GM12864 (cell line): ENCODE measurements around the gene NLGN1.
A peak's percentile ranks its signal among the peaks of the same experiment; 100 is the strongest.

Experiments
- DNase-seq: peaks from one replicate; pipeline ENCODE4 v3.0.0-alpha.2; 2011; ENCODE audit warnings: low read depth
- H3K4me3 ChIP-seq: 2 replicates; pipeline ENCODE4 v1.5.1; 2011; ENCODE audit warnings: mild to moderate bottlenecking, low read depth, low read length, control low read depth
- TF ChIP-seq, protein P1 (sequence below): IDR thresholded peaks from 2 replicates; pipeline ENCODE4 v1.5.1; 2011; ENCODE audit warnings: low read depth, mild to moderate bottlenecking, moderate library complexity, low read length, control low read depth, inconsistent platforms; ENCODE audit errors: missing control alignments

Gene NLGN1

DNA sequence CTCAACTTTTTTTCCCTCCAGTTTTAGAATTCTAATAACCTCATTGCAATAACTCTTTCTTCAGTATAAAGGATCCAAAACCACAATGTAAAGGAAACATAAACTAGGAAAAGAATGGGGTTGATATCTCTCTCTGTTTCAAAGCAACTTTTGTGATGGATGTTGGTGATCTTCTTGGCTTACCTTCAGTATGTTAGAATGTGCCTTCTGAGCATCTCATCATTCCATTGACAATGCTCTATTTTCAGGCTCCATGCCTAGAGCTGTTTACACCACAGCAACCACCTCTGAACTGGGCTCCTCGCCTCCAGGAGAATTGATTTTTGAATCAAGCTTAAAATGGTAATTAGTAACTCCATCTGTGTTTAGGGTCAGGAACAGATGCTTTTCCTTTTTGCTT lies 6.6 kb downstream of the NLGN1 start:
- TF ChIP-seq, protein P1, sequence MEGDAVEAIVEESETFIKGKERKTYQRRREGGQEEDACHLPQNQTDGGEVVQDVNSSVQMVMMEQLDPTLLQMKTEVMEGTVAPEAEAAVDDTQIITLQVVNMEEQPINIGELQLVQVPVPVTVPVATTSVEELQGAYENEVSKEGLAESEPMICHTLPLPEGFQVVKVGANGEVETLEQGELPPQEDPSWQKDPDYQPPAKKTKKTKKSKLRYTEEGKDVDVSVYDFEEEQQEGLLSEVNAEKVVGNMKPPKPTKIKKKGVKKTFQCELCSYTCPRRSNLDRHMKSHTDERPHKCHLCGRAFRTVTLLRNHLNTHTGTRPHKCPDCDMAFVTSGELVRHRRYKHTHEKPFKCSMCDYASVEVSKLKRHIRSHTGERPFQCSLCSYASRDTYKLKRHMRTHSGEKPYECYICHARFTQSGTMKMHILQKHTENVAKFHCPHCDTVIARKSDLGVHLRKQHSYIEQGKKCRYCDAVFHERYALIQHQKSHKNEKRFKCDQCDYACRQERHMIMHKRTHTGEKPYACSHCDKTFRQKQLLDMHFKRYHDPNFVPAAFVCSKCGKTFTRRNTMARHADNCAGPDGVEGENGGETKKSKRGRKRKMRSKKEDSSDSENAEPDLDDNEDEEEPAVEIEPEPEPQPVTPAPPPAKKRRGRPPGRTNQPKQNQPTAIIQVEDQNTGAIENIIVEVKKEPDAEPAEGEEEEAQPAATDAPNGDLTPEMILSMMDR = no peak
- DNase-seq = no peak
- no peak overlapping the region for H3K4me3 ChIP-seq

DNA sequence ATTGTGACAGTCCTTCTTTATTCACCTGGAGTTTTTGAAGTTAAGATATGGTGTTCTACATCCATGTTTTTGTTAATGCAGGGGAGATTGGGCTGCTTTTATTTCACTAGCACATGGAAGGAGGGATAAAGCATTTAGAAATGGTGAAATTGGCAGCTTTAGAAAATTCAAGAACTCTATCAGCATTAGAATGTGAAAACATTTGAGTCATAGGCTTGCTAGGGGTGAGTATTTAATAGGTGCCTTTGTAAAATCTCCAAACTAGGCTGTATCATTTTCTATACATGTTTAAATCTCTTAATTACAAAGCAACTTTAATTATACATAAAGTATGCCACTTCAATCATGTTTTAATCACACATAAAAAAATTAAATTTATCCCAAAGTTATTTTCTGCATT lies 12.9 kb downstream of the NLGN1 start:
- TF ChIP-seq, protein P1 = no peak
- H3K4me3 ChIP-seq = no peak overlapping the region
- no peak for DNase-seq

DNA sequence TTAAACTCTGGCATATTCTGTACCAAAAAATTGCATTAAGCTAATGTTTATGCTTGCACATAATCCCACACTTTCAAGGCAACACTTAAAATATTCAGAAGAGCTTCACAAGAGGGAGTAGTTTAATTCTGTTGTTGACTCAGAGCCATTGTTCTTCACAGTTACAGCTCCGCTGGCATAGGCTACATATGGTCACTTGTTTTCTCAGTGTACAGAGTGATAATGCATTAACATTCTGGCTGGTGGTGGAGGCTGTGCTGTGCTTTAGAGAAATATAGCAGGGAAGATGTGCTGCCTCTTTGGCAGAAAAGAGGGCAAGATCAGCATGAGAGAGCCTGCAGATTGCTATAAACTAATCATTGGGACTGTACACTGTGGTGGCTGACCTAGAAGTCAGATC lies 13.3 kb downstream of the NLGN1 start:
- H3K4me3 ChIP-seq = no peak overlapping the region
- no peak for DNase-seq
- TF ChIP-seq, protein P1 = no peak

DNA sequence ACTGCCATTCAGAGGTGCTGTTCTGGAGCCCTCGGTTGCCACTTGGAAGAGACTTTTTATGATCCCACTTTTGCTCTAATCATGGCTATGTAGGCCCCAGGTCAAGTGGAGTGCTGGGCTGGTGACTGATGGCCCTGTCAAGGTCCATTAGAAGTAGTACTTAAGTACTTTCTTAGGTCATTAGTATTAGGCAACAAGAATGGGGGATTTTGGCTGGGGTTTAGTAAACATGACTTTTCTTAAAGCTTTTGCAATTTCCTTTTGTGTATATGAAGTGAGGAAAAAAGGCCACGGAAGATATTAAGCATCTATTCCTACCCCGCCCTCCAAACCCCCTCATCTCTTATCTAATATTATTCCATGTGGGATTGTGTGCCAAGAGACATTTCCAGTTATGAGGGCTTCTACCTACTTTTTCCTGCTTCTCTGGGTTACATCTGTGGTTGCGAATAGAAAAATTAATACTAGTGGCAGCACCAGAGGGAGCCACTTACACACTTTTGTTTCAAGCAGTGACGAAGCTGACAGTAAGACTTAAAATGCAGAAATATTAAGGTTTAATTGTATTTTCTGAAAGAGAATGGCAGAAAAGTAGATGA lies 13.9 kb downstream of the NLGN1 start:
- TF ChIP-seq, protein P1 = peak; percentile 13
- no peak overlapping the region for H3K4me3 ChIP-seq
- DNase-seq = no peak

DNA sequence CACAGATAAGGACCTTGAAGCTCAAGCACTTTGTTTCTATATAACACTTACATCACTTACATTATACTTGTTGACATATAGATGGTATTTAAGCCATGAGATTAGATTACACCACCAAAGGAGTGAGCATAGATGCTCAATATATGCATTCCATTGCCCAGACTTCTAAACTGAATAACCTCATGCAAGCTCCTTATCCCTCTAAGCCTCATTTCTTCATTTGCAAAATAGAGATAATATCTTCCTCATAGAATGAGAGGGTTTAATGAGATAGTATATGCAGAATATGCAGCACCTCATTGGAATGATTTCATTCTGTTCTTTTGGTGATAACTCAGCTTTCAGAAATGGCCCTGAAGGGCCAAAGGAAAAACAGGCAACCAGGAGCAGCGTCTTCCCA lies 18.5 kb downstream of the NLGN1 start:
- TF ChIP-seq, protein P1 = no peak
- DNase-seq = no peak
- H3K4me3 ChIP-seq = no peak overlapping the region

DNA sequence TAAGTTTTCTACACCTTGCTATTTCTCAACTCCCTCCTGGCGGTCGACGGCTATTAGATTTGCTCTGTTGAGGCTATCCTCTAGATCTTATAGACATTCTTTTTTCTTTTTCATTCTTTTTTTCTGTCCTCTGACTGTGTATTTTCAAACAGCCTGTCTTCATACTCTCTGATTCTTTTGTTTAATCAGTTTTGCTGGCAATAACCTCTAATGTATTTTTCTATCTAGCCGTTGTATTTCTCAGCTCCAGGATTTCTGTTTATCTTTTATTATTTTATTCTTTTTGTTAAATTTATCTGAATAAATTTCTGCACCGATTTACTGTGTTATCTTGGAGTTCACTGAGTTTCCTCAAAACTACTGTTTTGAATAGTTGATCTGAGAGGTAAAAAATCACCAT lies 31.5 kb downstream of the NLGN1 start:
- no peak for DNase-seq
- TF ChIP-seq, protein P1 = no peak
- no peak overlapping the region for H3K4me3 ChIP-seq

DNA sequence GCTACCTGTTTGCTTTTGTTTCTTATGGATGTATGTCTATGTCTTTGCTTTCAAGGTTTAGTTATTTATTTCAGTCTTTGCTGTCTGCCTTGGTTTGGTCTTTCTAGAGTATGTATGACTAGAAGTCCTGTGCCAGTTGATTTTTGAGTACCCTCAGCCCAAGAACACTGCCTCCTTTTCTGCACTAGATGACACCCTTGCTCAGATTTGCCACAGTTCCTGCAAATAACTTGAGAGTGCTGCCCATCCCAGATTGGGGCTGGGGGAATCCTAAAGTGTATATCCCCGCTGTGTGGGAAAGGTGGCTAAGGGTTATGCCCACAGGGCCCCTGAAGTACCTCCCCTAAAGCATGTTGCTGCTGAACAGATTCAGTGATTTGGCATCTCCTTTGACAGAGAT lies 32.0 kb downstream of the NLGN1 start:
- no peak overlapping the region for H3K4me3 ChIP-seq
- DNase-seq = no peak
- TF ChIP-seq, protein P1 = no peak
